ENCODE results near the gene SLC6A5.

Gene SLC6A5

GRCh38 chr11:20596205-20597153, 2.9 kb upstream of the SLC6A5 start:
- ChIA-PET POLR2A (no interaction called here), CTCF (interaction anchor here (2.4 kb wide), 1 partner anchor 14 kb away, joined by 9 read pairs; no protein-coding TSS in a partner anchor)
- TF ChIP-seq ZNF214 (tag by site-specific recombination; IDR thresholded peaks at IDR 0.05; ENCODE audit: borderline replicate concordance) (no peak), ZSCAN4 (tag by site-specific recombination; IDR thresholded peaks at IDR 0.05) (no peak), YY1 (tag by site-specific recombination; IDR thresholded peaks at IDR 0.05) (no peak), ZNF132 (tag by site-specific recombination; IDR thresholded peaks at IDR 0.05; ENCODE audit: borderline replicate concordance) (no peak), ZNF600 (tag by site-specific recombination; IDR thresholded peaks at IDR 0.05) (no peak), ZNF404 (tag by site-specific recombination; IDR thresholded peaks at IDR 0.05) (no peak), ZNF548 (tag by site-specific recombination; IDR thresholded peaks at IDR 0.05) (no peak), ZNF184 (tag by site-specific recombination; IDR thresholded peaks at IDR 0.05) (no peak), GLI2 (tag by site-specific recombination; IDR thresholded peaks at IDR 0.05; ENCODE audit: borderline replicate concordance, low read depth) (no peak), ZNF571 (tag by site-specific recombination; IDR thresholded peaks at IDR 0.05) (no peak)
- Histone ChIP-seq H3K9me3 (ENCODE audit: control insufficient read depth, insufficient read depth, low read depth, low read length) (no peaks in the 10 kb centered on the region), H3K4me1 (ENCODE audit: control insufficient read depth, insufficient read depth, low read length) (no peaks in the 10 kb centered on the region), H3K27ac (ENCODE audit: extremely low read depth, low read depth, low read length) (no peak overlapping the region), H3K4me3 (ENCODE audit: low read depth, low read length) (no peak overlapping the region), H3K36me3 (ENCODE audit: control insufficient read depth in 2 of 2, insufficient read depth in 1 of 2, low read length in 2 of 2) (no peaks in the 10 kb centered on the region)

- no peaks in the 10 kb centered on the region for H3K36me3 ChIP-seq (ENCODE audit: control insufficient read depth in 2 of 2, insufficient read depth in 1 of 2, low read length in 2 of 2)
- H3K9me3 ChIP-seq (ENCODE audit: control insufficient read depth, insufficient read depth, low read depth, low read length) = no peaks in the 10 kb centered on the region
- CTCF ChIA-PET = no interaction called here
- POLR2A ChIA-PET = no interaction called here
- H3K4me3 ChIP-seq (ENCODE audit: low read depth, low read length) = no peak overlapping the region
- no peaks in the 10 kb centered on the region for H3K4me1 ChIP-seq (ENCODE audit: control insufficient read depth, insufficient read depth, low read length)
- TF ChIP-seq HOXA7 (CRISPR knock-in tag; IDR thresholded peaks at IDR 0.05; ENCODE audit: borderline replicate concordance) (no peak), ZNF514 (tag by site-specific recombination; IDR thresholded peaks at IDR 0.05) (no peak), ZNF140 (tag by site-specific recombination; IDR thresholded peaks at IDR 0.05) (no peak), KLF10 (tag by site-specific recombination; IDR thresholded peaks at IDR 0.05) (no peak), ZNF341 (tag by site-specific recombination; IDR thresholded peaks at IDR 0.05; ENCODE audit: low read depth) (no peak), YY2 (tag by site-specific recombination; IDR thresholded peaks at IDR 0.05) (no peak), ZNF549 (tag by site-specific recombination; IDR thresholded peaks at IDR 0.05) (no peak), ZNF585B (tag by site-specific recombination; IDR thresholded peaks at IDR 0.05) (no peak), ZNF548 (tag by site-specific recombination; IDR thresholded peaks at IDR 0.05) (no peak), ZNF600 (tag by site-specific recombination; IDR thresholded peaks at IDR 0.05) (no peak), SP2 (tag by site-specific recombination; IDR thresholded peaks at IDR 0.05) (no peak)
- H3K27ac ChIP-seq (ENCODE audit: extremely low read depth, low read depth, low read length) = no peak overlapping the region
Measured at GRCh38 chr11:20597154-20597679, 2.2 kb upstream of the SLC6A5 start.

GRCh38 chr11:20597680-20598484, 1.5 kb upstream of the SLC6A5 start:
- POLR2A ChIA-PET = no interaction called here
- CTCF ChIA-PET = interaction anchor here (0.6 kb wide), 2 partner anchors 239 to 377 kb away, joined by 3 to 4 read pairs; no protein-coding TSS in a partner anchor
- H3K4me3 ChIP-seq (ENCODE audit: low read depth, low read length) = no peak overlapping the region
- no peaks in the 10 kb centered on the region for H3K9me3 ChIP-seq (ENCODE audit: control insufficient read depth, insufficient read depth, low read depth, low read length)
- no peaks in the 10 kb centered on the region for H3K36me3 ChIP-seq (ENCODE audit: control insufficient read depth in 2 of 2, insufficient read depth in 1 of 2, low read length in 2 of 2)
- H3K4me1 ChIP-seq (ENCODE audit: control insufficient read depth, insufficient read depth, low read length) = no peaks in the 10 kb centered on the region
- H3K27ac ChIP-seq (ENCODE audit: extremely low read depth, low read depth, low read length) = no peak overlapping the region
- TF ChIP-seq ZBTB48 (tag by site-specific recombination; IDR thresholded peaks at IDR 0.05) = no peak
- no peak for TF ChIP-seq ZNF202 (tag by site-specific recombination; IDR thresholded peaks at IDR 0.05; ENCODE audit: borderline replicate concordance)
- no peak for TF ChIP-seq ZNF571 (tag by site-specific recombination; IDR thresholded peaks at IDR 0.05)
- TF ChIP-seq ZNF610 (tag by site-specific recombination; IDR thresholded peaks at IDR 0.05; ENCODE audit: borderline replicate concordance) = no peak
- TF ChIP-seq ZNF555 (tag by site-specific recombination; conservative IDR thresholded peaks at IDR 0.05) = no peak
- no peak for TF ChIP-seq BCL11A (tag by site-specific recombination; IDR thresholded peaks at IDR 0.05; ENCODE audit: low read depth)
- no peak for TF ChIP-seq ZNF433 (tag by site-specific recombination; IDR thresholded peaks at IDR 0.05; ENCODE audit: low read depth)
- TF ChIP-seq ZSCAN23 (tag by site-specific recombination; IDR thresholded peaks at IDR 0.05) = no peak
- no peak for TF ChIP-seq ZNF561 (tag by site-specific recombination; IDR thresholded peaks at IDR 0.05; ENCODE audit: borderline replicate concordance)
- no peak for TF ChIP-seq ZSCAN16 (tag by site-specific recombination; IDR thresholded peaks at IDR 0.05)
- no peak for TF ChIP-seq ZNF239 (tag by site-specific recombination; IDR thresholded peaks at IDR 0.05)
